Measurements from ENCODE around the gene CFAP92.

Gene CFAP92

GRCh38 chr3:128987302-128988100 is 6.4 kb downstream of the CFAP92 start:
- DNase-seq (ENCODE audit: low read depth in 2 of 2): no peak

GRCh38 chr3:128984596-128984995 is 9.3 kb downstream of the CFAP92 start:
- no peak for DNase-seq (ENCODE audit: low read depth in 2 of 2)

DNA sequence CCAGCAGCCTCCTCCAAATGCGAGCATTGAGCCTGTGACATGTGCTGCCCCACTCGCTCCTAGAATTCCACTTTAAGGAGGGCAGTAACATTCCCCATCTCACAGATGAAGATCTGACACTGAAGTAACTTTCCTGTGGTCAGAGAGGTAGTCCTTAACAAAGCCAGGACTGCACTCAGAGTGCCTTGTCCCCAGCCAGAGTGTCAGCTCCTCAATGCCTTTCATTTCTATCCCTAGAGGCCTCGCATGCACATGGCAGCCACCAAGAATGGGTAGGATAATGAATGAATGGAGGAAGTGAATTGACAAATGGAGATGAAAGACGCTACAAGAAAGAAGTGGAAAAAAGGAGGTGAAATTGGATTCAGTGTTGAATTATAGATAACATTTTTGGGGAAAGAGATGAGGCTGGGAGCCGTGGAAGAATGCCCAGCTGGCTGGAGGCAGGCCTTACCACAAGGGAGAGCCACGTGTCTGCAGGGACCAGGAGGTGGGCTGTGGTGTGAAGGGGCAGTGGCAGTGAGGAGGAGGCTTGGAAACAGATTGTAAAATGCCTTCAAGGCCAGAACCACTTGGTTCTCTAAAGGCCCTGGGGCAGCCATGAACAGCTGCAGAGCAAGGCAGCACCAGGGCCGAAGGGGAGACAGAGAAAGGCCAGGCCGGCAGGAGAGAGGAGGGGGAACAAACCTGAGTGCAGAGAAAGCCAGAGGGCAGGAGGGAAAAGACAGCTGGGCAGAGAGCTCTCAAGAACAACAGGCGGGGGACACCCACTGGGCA is 10.4 kb downstream of the CFAP92 start:
- no peak for DNase-seq (ENCODE audit: low read depth in 2 of 2)

DNA sequence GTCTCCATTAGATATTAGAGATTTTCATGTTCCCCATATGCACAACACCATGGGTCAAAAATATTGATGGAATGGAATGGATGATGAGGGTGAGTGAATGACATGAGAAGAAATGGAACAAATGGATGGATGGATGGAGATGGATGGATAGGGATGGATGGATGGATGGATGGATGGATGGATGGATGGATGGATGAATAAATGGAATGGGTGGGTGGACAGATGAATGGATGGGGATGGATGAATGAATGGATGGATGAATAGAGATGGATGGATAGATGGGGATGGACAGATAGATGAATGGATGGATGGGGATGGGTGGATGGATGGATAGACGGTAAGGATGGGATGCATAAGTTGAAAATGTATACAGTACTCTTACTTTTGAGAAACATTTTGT is 18.6 kb downstream of the CFAP92 start:
- DNase-seq (ENCODE audit: low read depth in 2 of 2): no peak

GRCh38 chr3:128973988-128974564 is 19.8 kb downstream of the CFAP92 start:
- DNase-seq (ENCODE audit: low read depth in 2 of 2): no peak

GRCh38 chr3:128971421-128972100 is 22.3 kb downstream of the CFAP92 start:
- no peak for DNase-seq (ENCODE audit: low read depth in 2 of 2)

GRCh38 chr3:128970740-128971047 is 23.2 kb downstream of the CFAP92 start:
- DNase-seq (ENCODE audit: low read depth in 2 of 2): no peak

- peak; percentile 20 to 22 for DNase-seq (ENCODE audit: low read depth in 2 of 2)
Measured at GRCh38 chr3:128969993-128970739, 23.7 kb downstream of the CFAP92 start.

DNA sequence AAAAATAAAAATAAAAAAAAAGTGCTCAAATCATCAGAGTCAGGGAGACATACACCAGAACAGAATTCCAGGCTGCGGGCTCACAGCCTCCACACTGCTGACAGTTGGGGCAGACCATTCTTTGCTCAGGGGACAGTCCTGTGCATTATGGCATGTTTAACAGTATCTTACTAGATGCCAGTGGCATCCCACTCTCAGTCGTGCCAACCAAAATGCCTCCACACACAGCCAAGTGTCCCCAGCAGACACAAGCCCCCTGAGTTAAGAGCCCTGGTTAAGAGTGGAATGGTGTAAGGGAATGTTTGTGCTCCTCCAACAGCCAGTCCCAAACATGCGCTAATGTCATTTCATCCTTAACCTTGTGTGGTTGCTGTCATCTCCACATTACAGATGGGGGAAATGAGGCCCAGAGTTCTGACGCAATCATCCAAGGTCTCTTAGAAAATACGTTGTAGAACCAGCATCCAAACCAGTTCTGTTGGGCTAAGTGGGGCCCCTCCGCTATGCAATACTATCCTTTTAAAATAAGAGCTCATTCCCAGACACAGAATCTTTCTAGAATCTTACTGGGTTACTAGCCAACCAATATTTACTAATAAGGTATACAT is 26.0 kb downstream of the CFAP92 start:
- no peak for DNase-seq (ENCODE audit: low read depth in 2 of 2)

DNA sequence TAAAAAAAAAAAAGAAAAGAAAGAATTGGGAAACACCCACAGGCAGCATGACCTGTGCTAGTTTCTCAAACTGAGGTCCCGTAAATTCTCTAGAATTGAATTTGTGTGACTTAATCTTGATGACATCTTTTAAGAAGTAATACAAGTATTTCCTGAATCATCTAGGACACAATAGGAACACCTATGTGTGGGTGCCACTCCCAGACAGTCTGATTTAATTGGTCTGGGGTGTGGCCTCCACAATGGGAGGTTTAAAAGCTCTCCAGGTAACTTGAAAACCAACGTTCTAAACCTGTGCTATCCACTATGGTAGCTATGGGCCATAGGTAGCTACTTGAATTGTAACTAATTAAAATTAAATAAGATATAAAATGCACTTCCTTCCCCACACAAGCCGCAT is 28.1 kb downstream of the CFAP92 start:
- no peak for DNase-seq (ENCODE audit: low read depth in 2 of 2)

DNA sequence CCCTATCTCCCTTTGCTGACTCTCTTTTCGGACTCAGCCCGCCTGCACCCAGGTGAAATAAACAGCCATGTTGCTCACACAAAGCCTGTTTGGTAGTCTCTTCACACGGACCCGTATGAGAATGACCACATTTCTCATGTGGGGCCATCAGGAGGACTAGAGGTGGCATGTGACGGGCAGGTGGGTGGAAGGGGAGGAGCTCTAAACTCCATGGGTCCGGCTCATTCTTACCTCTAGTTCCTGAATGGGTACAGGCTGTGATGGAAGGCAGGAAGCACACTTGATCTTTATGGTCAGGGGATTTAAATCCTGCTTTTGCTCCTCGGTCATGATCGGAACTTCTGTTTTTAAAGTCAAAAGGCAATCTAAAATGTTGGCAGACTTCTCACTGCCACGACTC is 28.6 kb downstream of the CFAP92 start:
- DNase-seq (ENCODE audit: low read depth in 2 of 2): no peak

- no peak for DNase-seq (ENCODE audit: low read depth in 2 of 2)
Measured at GRCh38 chr3:128956440-128956839, 37.4 kb downstream of the CFAP92 start.

DNA sequence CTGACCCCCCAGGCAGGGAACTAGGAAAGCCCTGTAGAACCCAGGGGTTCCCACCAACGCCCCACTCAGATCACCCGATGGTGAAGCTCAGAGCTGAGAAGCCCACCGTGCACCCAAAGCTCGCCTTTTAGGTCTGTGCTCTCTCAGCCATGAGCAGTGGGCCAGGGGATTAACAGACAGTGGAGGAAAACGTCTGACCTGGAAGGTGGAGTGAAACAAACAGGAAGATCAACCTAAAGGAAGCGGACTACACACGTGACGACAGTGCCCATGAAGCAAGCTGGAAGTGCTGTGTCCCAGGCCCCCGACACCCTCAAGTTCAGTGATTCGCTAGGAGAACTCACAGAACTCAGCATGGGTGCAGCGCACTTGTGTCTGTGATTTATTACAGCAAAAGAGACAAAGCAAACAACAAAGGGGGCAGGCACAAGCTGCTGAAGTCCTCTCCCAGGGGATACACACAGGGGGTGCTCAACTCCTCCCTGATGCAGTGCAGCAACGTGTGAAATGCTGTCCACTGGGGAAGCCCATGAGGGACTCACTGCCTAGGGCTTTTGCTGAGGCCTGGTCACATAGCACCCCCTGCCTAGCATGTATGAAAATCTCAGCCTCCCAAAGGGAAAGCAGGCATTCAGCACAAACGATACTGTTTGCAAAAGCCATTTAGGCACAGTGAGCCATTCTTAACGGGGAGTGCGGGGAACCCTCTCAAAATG is 43.5 kb downstream of the CFAP92 start:
- DNase-seq (ENCODE audit: low read depth in 2 of 2): no peak

DNA sequence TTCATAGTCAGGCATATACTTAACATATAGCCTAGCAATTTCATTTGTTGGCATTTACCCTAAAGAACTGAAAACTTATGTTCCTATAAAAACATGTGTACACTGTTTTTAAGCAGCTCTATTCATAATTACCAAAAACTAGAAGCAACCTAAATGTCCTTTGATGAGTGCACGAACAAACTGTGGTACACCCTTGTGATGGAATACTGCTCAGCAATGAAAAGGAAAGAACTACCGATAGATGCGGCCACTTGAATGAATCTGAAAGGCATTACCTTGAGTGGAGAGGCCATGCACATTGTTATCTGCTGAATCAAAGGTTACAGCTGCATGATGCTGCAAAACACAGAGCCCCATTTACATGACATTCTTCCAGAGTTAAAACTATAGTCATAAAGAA is 44.7 kb downstream of the CFAP92 start:
- DNase-seq (ENCODE audit: low read depth in 2 of 2): no peak

DNA sequence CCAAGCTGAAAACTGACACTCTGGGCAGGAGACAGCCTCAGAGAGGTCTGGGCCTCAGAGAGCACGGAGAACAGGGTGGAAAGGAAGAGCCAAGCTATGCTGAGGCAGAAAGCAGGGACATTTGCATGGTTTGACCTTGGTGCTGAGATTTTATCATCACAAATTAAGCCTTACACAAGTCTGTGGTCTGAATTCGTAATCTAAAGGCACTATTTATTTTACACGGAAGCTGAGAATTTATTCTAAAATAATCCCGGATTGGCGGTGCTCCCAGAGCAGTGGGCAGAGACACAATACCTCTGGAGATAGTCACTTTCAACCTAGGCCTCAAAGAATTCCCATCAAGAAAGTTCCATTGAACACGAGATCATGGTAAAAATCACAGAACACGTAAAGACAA is 47.5 kb downstream of the CFAP92 start:
- DNase-seq (ENCODE audit: low read depth in 2 of 2): no peak

- no peak for DNase-seq (ENCODE audit: low read depth in 2 of 2)
Measured at GRCh38 chr3:128945878-128946175, 48.0 kb downstream of the CFAP92 start.

GRCh38 chr3:128945041-128945877 is 48.6 kb downstream of the CFAP92 start:
- DNase-seq (ENCODE audit: low read depth in 2 of 2): no peak

GRCh38 chr3:128942161-128942952 is 51.5 kb downstream of the CFAP92 start:
- no peak for DNase-seq (ENCODE audit: low read depth in 2 of 2)

GRCh38 chr3:128940252-128940651 is 53.6 kb downstream of the CFAP92 start:
- DNase-seq (ENCODE audit: low read depth in 2 of 2): no peak

Data from activated CD8-positive, alpha-beta memory T cell treated with anti-CD3 and anti-CD28 coated beads for 4 hours (primary cell).